K562 (cell line): ENCODE measurements around the gene CENPQ. TPM values are rescaled to one million over a fixed set of nuclear protein-coding genes. Genes with fewer than 3 reads are reported as not detected.

Source experiments
- ATAC-seq: fragments of 200-7000 bp; cut with Tn5 transposase; 3 replicates; pipeline ENCODE4 v1.9.1; 2020; ENCODE audit warnings: moderate library complexity
- BruUV-seq: library from RNA; stranded (reverse); fragments of 400-500 nt; replicated peaks from 2 replicates; lab custom pipeline; 2021; lab: Mats Ljungman, UMichigan
- CTCF ChIA-PET: fragments of 300-600 bp; formaldehyde crosslinking; extraction: SDS; loops from one replicate; lab custom pipeline; 2021; ENCODE audit warnings: low intra/inter-chr PET ratio; lab: Yijun Ruan, JAX
- POLR2A ChIA-PET: fragments of 300-600, 350-650 bp; sonication (Branson Sonifier 250); formaldehyde crosslinking; extraction: SDS; loops from one replicate; lab custom pipeline; 2021; ENCODE audit warnings: antibody characterized with exemption, inconsistent platforms; lab: Yijun Ruan, JAX
- DNase-seq, 4 experiments: peaks; one replicate each; pipeline versions ENCODE4 v3.0.0 to v3.0.0-alpha.2; 2011 to 2018; ENCODE audit warnings: low spot score in 3 of 4, mixed read lengths in 3 of 4; ENCODE audit errors: extremely low read depth in 1 of 4
- FAIRE-seq: peaks from 2 replicates; lab custom pipeline; 2011; peaks lifted over from hg19 to GRCh38; lab: Jason Lieb, UNC
- H2AFZ ChIP-seq: 2 replicates; pipeline ENCODE4 v1.6.0; 2011; ENCODE audit warnings: low read depth, low read length, control low read depth, inconsistent platforms
- H3K27ac ChIP-seq: fragments of 200-600 bp; 3 replicates; pipeline ENCODE4 v1.8.0; 2011; ENCODE audit warnings: low read depth, mild to moderate bottlenecking, control low read depth, inconsistent platforms, low read length, moderate library complexity, mixed read lengths; ENCODE audit errors: extremely low read depth
- H3K27me3 ChIP-seq, 2 experiments: fragments of 300-600 bp in 1 of 2; 2 replicates in 1 of 2; 3 replicates in 1 of 2; pipeline versions ENCODE4 v1.6.0 to v1.8.0; 2011; ENCODE audit warnings: inconsistent platforms in 2 of 2, low read length in 2 of 2, mild to moderate bottlenecking in 1 of 2, mixed read lengths in 1 of 2, moderate library complexity in 1 of 2; ENCODE audit not compliant: control insufficient read depth in 2 of 2, insufficient read depth in 2 of 2
- H3K36me3 ChIP-seq: fragments of 300-600 bp; 3 replicates; pipeline ENCODE4 v1.8.0; 2011; ENCODE audit warnings: mild to moderate bottlenecking, low read length, inconsistent platforms; ENCODE audit not compliant: control insufficient read depth, insufficient read depth
- H3K4me1 ChIP-seq, 2 experiments: fragments of 200-600 bp in 1 of 2; replicated peaks in 1 of 2; 2 replicates in 1 of 2; 3 replicates in 1 of 2; pipeline versions ENCODE4 v1.5.1 to v1.8.0; 2011; ENCODE audit warnings: inconsistent platforms in 2 of 2, low read length in 2 of 2, mild to moderate bottlenecking in 1 of 2, mixed read lengths in 1 of 2, moderate library complexity in 1 of 2; ENCODE audit not compliant: control insufficient read depth in 2 of 2, insufficient read depth in 2 of 2
- H3K4me2 ChIP-seq: 2 replicates; pipeline ENCODE4 v1.6.1; 2011; ENCODE audit warnings: low read length, control low read depth, inconsistent platforms, mixed read lengths; ENCODE audit not compliant: insufficient read depth
- H3K4me3 ChIP-seq: fragments of 200-600 bp; sonication (generic), shearing (Covaris generic); 2 replicates; pipeline ENCODE4 v1.5.1; 2016; ENCODE audit warnings: control low read depth, inconsistent platforms
- H3K79me2 ChIP-seq: fragments of 200-600 bp; 3 replicates; pipeline ENCODE4 v1.8.0; 2011; ENCODE audit warnings: low read length, inconsistent platforms; ENCODE audit not compliant: control insufficient read depth, insufficient read depth
- H3K9ac ChIP-seq, 2 experiments: 2 replicates each; pipeline versions ENCODE4 v1.6.0 to v1.6.1; 2011; ENCODE audit warnings: low read depth in 2 of 2, low read length in 2 of 2, control low read depth in 1 of 2, inconsistent platforms in 1 of 2, mild to moderate bottlenecking in 1 of 2, mixed read lengths in 1 of 2; ENCODE audit not compliant: insufficient read depth in 1 of 2
- H3K9me1 ChIP-seq: one replicate; pipeline ENCODE4 v1.6.0; 2011; ENCODE audit warnings: inconsistent platforms, mild to moderate bottlenecking, low read length, moderate library complexity; ENCODE audit not compliant: control insufficient read depth, insufficient read depth
- H3K9me3 ChIP-seq: replicated peaks from 2 replicates; pipeline ENCODE4 v1.5.1; 2011; ENCODE audit warnings: low read depth, low read length, inconsistent platforms; ENCODE audit not compliant: control insufficient read depth, insufficient read depth
- H4K20me1 ChIP-seq: replicated peaks from 2 replicates; pipeline ENCODE4 v1.6.1; 2011; ENCODE audit warnings: low read length, inconsistent platforms, mixed read lengths; ENCODE audit not compliant: control insufficient read depth, insufficient read depth
- ARID1B ChIP-seq: fragments of 450-650 bp; IDR thresholded peaks from 2 replicates; pipeline ENCODE4 v1.6.1; 2016; ENCODE audit warnings: antibody characterized with exemption, mild to moderate bottlenecking, inconsistent platforms
- ARID3A ChIP-seq: IDR thresholded peaks from 2 replicates; pipeline ENCODE4 v1.6.1; 2012; ENCODE audit warnings: low read depth, low read length, improper control_type of control experiment, borderline replicate concordance
- ARNT ChIP-seq, 2 experiments: fragments of 450-650 bp; IDR thresholded peaks; 2 replicates each; pipeline ENCODE4 v1.6.1; 2016; ENCODE audit warnings: mild to moderate bottlenecking in 1 of 2
- BCL6 ChIP-seq: fragments of 250-450 bp; sonication (Bioruptor Pico); IDR thresholded peaks from 2 replicates; pipeline ENCODE4 v1.4.0; 2020
- ELK1 ChIP-seq: sonication (generic); formaldehyde crosslinking; IDR thresholded peaks from 2 replicates; pipeline ENCODE4 v1.8.1; 2022; ENCODE audit warnings: missing genetic modification reagents
- ETV5 ChIP-seq: sonication (generic); formaldehyde crosslinking; IDR thresholded peaks from 2 replicates; pipeline ENCODE4 v1.4.0; 2020; ENCODE audit warnings: low read depth, mild to moderate bottlenecking, missing genetic modification reagents
- EZH2 ChIP-seq: IDR thresholded peaks from 2 replicates; pipeline ENCODE4 v1.6.1; 2012; ENCODE audit warnings: low read depth, mild to moderate bottlenecking, inconsistent platforms, low read length, borderline replicate concordance
- HBP1 ChIP-seq: fragments of 450-650 bp; formaldehyde crosslinking; IDR thresholded peaks from 2 replicates; pipeline ENCODE4 v1.4.0; 2022; ENCODE audit warnings: missing genetic modification characterization
- RBM34 ChIP-seq: fragments of 200-400 bp; formaldehyde crosslinking; IDR thresholded peaks from 2 replicates; pipeline ENCODE4 v1.6.1; 2018; ENCODE audit warnings: low read length, borderline replicate concordance; ENCODE audit not compliant: insufficient read depth
- RFX7 ChIP-seq: fragments of 250-450 bp; sonication (Bioruptor Pico); IDR thresholded peaks from 2 replicates; pipeline ENCODE4 v1.5.1; 2021; ENCODE audit warnings: mild to moderate bottlenecking
- SNIP1 ChIP-seq: fragments of 450-650 bp; IDR thresholded peaks from 2 replicates; pipeline ENCODE4 v1.7.1; 2017; ENCODE audit warnings: low read depth, mild to moderate bottlenecking
- THAP12 ChIP-seq: fragments of 250-450 bp; sonication (Bioruptor Pico); IDR thresholded peaks from 2 replicates; pipeline ENCODE4 v1.9.0; 2021; ENCODE audit warnings: mild to moderate bottlenecking, inconsistent platforms
- WHSC1 ChIP-seq: IDR thresholded peaks from one replicate; pipeline ENCODE4 v1.6.1; 2012; ENCODE audit warnings: low read length, control low read depth, inconsistent platforms
- ZNF696 ChIP-seq: fragments of 250-450 bp; sonication (Bioruptor Pico); conservative IDR thresholded peaks from 2 replicates; pipeline ENCODE4 v1.4.0; 2020; ENCODE audit warnings: mild to moderate bottlenecking, moderate library complexity
- ZNF785 ChIP-seq: fragments of 250-450 bp; sonication (Bioruptor Pico); IDR thresholded peaks from 2 replicates; pipeline ENCODE4 v1.4.0; 2020; ENCODE audit warnings: mild to moderate bottlenecking
- WGBS: fragments of 100-300 bp; shearing (Covaris generic); methylation state at CpG from one replicate; pipeline ENCODE4 v1.1.6; 2016; ENCODE audit warnings: low coverage, mixed read lengths; ENCODE audit not compliant: insufficient coverage; ENCODE audit errors: missing lambda C conversion rate; 5-methylcytosine and 5-hydroxymethylcytosine counted together
- in situ Hi-C: fragments of 300-500 bp; cut with MboI; formaldehyde crosslinking; loops from 4 replicates; pipeline ENCODE4 v1.15.0; 2018; ENCODE audit warnings: inconsistent platforms, mixed read lengths
- intact Hi-C: fragments of 100-400 bp; cut with micrococcal nuclease; formaldehyde crosslinking; loops from 2 replicates; pipeline ENCODE4 v1.14.2; 2022
- polyA plus RNA-seq, 8 experiments: library from polyadenylated mRNA; depleted of rRNA in 4 of 8; stranded (reverse) in 5 of 8; unstranded in 3 of 8; fragments of >200 nt; fragmentation: Nextera tagmentation in 2 of 8; fragmentation: Illumina TruSeq in 1 of 8; extraction: Ambion mirVana in 2 of 8; extraction: Trizol in 1 of 8; gene quantifications; 2 replicates each; pipeline versions ENCODE4 v1.2.1 to v1.2.3, GENCODE V29; 2011 to 2014; ENCODE audit warnings: inconsistent platforms in 1 of 8, missing spikeins in 1 of 8
- total RNA-seq, 7 experiments: library from RNA; depleted of rRNA in 6 of 7; stranded (reverse); fragments of >200 nt in 6 of 7; fragmentation: Illumina TruSeq in 2 of 7; extraction: Trizol in 2 of 7; gene quantifications; 2 replicates each; pipeline versions ENCODE4 v1.2.1 to v1.2.3, GENCODE V29; 2011 to 2021; ENCODE audit warnings: low replicate concordance in 1 of 7

CENPQ gene
- total and polyA plus RNA-seq, 9 of the 15 experiments (the other 6 are each of a cell fraction or from before 2014, with no cell fraction given): 12.7 to 48.3 (median 26.4) TPM

GRCh38 chr6:49509342-49509741 is 46.2 kb downstream of the CENPQ start (continued):
- TF ChIP-seq ARID3A (no peak), WHSC1 (no peak), RBM34 (no peak), ZNF696 (no peak)

- no TSS peak for BruUV-seq
- intact Hi-C loops: no loop called here
- Histone ChIP-seq H3K79me2 (no peaks in the 10 kb centered on the region), H3K27me3 (no peaks in the 10 kb centered on the region), H3K27ac (no peak overlapping the region), H3K36me3 (no peaks in the 10 kb centered on the region), H3K4me3 (no peak overlapping the region), H4K20me1 (no peaks in the 10 kb centered on the region), H3K9me3 (peaks cover 7% of the 10 kb centered on the region; the same call in 1 of the 2 replicates), H3K9ac (no peak overlapping the region), H3K4me1 (no peaks in the 10 kb centered on the region), H3K9me1 (no peaks in the 10 kb centered on the region), H2AFZ (no peak overlapping the region), H3K4me2 (no peak overlapping the region)
- ATAC-seq (no peak), FAIRE-seq (no peak), DNase-seq (no peak)
- in situ Hi-C loops: no loop called here
- CTCF ChIA-PET: no interaction called here
- 36% methylated on average over 2 of the region's 2 CpGs for WGBS
- POLR2A ChIA-PET: no interaction called here
- TF ChIP-seq HBP1 (no peak), THAP12 (CRISPR knock-in tag) (no peak), ARID1B (no peak), ARNT (IDR thresholded peaks at IDR 0.05) (no peak), SNIP1 (no peak), ELK1 (CRISPR knock-in tag) (no peak), EZH2 (no peak), ZNF785 (CRISPR knock-in tag) (no peak), ETV5 (CRISPR knock-in tag) (no peak), RFX7 (CRISPR knock-in tag) (no peak), BCL6 (no peak)
Measured at GRCh38 chr6:49513153-49513989, 50.2 kb downstream of the CENPQ start.
